Uterus (tissue), 4 donors: Measurements from ENCODE around the gene OR51A7. TPM values are rescaled to one million over a fixed set of nuclear protein-coding genes. Genes with fewer than 3 reads are reported as not detected.

Experiments
- DNase-seq, 2 donors: peaks; one replicate each; pipeline ENCODE4 v3.0.0-alpha.2; 2019 to 2020
- H3K27ac ChIP-seq, 2 donors: fragments of 200-600 bp; sonication (generic); 1 replicate in 1 of 2; 2 replicates in 1 of 2; pipeline ENCODE4 v1.5.1; 2016 to 2018
- H3K27me3 ChIP-seq, 2 donors: fragments of 200-600 bp; sonication (generic); one replicate each; pipeline ENCODE4 v1.5.1; 2018 to 2019; ENCODE audit warnings: control low read depth in 1 of 2
- H3K36me3 ChIP-seq, 2 donors: fragments of 200-600 bp; sonication (generic); one replicate each; pipeline ENCODE4 v1.5.1; 2019; ENCODE audit warnings: control low read depth in 1 of 2
- H3K4me1 ChIP-seq, 2 donors: fragments of 200-600 bp; sonication (generic); one replicate each; pipeline ENCODE4 v1.5.1; 2018 to 2019; ENCODE audit warnings: control low read depth in 1 of 2
- H3K4me3 ChIP-seq, 2 donors: fragments of 200-600 bp; sonication (generic); 1 replicate in 1 of 2; 2 replicates in 1 of 2; pipeline ENCODE4 v1.5.1; 2018 to 2019; ENCODE audit warnings: mild to moderate bottlenecking in 1 of 2
- H3K9me3 ChIP-seq, 2 donors: fragments of 200-600 bp; sonication (generic); one replicate each; pipeline ENCODE4 v1.5.1; 2019; ENCODE audit warnings: control low read depth in 1 of 2
- POLR2A ChIP-seq, 2 donors: fragments of 450-650 bp; IDR thresholded peaks; one replicate each; pipeline ENCODE4 v1.6.1; 2016; ENCODE audit warnings: antibody characterized with exemption in 2 of 2, mild to moderate bottlenecking in 1 of 2, moderate library complexity in 1 of 2
- intact Hi-C: fragments of 100-400 bp; cut with DNase I; formaldehyde crosslinking; loops from one replicate; pipeline ENCODE4 v1.15.1; 2023; ENCODE audit warnings: low total_unique reads
- total RNA-seq, 4 donors: library from RNA; depleted of rRNA in 3 of 4; stranded (reverse); fragments of >200 nt in 3 of 4; gene quantifications; one replicate each; pipeline versions ENCODE4 v1.1.0 to v1.2.4, GENCODE V29; 2014 to 2023
- TF ChIP-seq, protein P1 (sequence below), 4 experiments: fragments of 200-600 bp in 2 of 4; fragments of 450-650 bp in 2 of 4; sonication (generic) in 2 of 4; IDR thresholded peaks; one replicate each; pipeline ENCODE4 v1.5.1; 2016 to 2019; ENCODE audit warnings: antibody characterized with exemption in 4 of 4, mild to moderate bottlenecking in 2 of 4, moderate library complexity in 1 of 4
- donor health status: DM: yes; HTN: yes; CAD: no.

OR51A7 gene
- total RNA-seq, 4 donors from 2014 or later: not detected

DNA sequence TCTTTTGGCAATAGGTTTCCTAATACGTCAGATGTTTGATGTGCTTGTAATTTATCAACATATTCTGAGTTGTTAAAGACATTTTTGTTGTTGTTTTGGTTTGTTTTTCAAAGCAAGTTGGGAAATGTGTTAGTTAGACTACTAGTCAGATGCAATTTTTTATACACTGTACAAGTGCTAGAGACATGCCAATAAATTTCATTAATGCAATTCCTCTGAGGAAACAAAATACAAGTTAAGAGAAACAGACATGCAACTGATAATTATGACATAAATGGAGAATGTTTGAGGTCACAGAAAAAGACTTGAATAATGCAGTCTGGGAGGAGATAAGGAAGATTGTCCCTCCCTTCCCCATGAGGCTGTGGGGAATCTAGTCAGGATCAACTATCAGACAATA lies 16.0 kb upstream of the OR51A7 start:
- no peak for DNase-seq
- intact Hi-C loops: no loop called here
- Histone ChIP-seq H3K4me1 (no peaks in the 10 kb centered on the region), H3K27me3 (no peaks in the 10 kb centered on the region), H3K36me3 (no peaks in the 10 kb centered on the region), H3K4me3 (no peak overlapping the region), H3K27ac (no peak overlapping the region), H3K9me3 (no peaks in the 10 kb centered on the region)
- TF ChIP-seq POLR2A (IDR thresholded peaks at IDR 0.05): no peak
- TF ChIP-seq, protein P1, sequence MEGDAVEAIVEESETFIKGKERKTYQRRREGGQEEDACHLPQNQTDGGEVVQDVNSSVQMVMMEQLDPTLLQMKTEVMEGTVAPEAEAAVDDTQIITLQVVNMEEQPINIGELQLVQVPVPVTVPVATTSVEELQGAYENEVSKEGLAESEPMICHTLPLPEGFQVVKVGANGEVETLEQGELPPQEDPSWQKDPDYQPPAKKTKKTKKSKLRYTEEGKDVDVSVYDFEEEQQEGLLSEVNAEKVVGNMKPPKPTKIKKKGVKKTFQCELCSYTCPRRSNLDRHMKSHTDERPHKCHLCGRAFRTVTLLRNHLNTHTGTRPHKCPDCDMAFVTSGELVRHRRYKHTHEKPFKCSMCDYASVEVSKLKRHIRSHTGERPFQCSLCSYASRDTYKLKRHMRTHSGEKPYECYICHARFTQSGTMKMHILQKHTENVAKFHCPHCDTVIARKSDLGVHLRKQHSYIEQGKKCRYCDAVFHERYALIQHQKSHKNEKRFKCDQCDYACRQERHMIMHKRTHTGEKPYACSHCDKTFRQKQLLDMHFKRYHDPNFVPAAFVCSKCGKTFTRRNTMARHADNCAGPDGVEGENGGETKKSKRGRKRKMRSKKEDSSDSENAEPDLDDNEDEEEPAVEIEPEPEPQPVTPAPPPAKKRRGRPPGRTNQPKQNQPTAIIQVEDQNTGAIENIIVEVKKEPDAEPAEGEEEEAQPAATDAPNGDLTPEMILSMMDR (IDR thresholded peaks at IDR 0.05): no peak

DNA sequence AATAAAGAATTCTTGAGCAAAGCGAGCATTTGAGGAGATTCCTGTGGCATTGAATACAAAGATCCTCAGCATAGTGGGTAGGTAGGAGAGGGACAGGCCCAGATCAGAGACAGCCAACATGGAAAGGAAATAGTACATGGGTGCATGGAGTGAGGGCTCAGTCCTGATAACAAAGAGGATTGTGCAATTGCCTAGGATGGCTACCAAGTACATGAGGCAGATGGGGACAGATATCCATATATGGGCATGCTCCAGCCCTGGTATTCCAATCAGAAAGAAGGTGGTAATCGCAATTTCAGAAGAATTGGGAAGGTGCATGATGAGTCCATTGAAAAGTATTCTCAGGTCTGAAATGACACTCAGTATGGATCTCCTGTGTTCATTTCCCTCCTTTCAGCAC lies 13.3 kb upstream of the OR51A7 start:
- intact Hi-C loops: no loop called here
- DNase-seq: no peak
- no peaks in the 10 kb centered on the region for H3K4me1 ChIP-seq
- H3K9me3 ChIP-seq: no peaks in the 10 kb centered on the region
- H3K27me3 ChIP-seq: no peaks in the 10 kb centered on the region
- H3K36me3 ChIP-seq: no peaks in the 10 kb centered on the region
- H3K27ac ChIP-seq: no peak overlapping the region
- H3K4me3 ChIP-seq: no peak overlapping the region
- TF ChIP-seq POLR2A (IDR thresholded peaks at IDR 0.05): no peak
- TF ChIP-seq, protein P1 (IDR thresholded peaks at IDR 0.05): no peak

DNA sequence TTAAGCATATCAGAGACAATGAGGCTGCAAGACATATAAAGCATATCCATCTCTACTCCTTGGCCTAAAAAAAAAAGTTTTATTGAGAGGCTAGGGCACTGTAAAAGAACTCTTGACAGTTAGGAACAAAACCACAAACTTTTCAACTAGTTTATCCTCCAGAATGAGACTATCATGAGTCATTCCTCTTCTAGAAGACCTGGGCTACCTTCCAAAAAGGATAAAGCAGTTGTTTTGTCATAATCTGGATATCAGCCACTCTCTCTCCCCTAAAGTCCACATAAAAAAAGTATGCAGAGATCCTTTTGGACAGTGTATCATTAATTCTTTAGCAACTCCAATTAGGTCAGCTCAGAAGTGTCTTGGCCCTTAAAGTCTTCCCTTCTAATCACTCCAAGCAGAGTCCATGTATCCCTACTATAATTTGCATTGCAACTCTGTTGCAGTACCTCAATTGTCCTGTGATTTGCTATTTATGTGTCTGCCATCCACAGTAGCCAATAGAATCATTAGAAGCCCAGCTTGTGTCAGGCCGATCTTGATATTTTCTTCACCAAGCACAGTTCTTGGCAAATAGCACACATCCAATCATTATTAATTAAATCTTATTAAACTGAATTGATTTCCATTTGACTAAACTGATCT lies 11.5 kb upstream of the OR51A7 start:
- Histone ChIP-seq H3K4me1 (no peaks in the 10 kb centered on the region), H3K36me3 (no peaks in the 10 kb centered on the region), H3K27me3 (no peaks in the 10 kb centered on the region), H3K27ac (no peak overlapping the region), H3K9me3 (no peaks in the 10 kb centered on the region), H3K4me3 (no peak overlapping the region)
- intact Hi-C loops: no loop called here
- no peak for DNase-seq
- TF ChIP-seq POLR2A (IDR thresholded peaks at IDR 0.05): no peak
- TF ChIP-seq, protein P1 (IDR thresholded peaks at IDR 0.05): no peak

DNA sequence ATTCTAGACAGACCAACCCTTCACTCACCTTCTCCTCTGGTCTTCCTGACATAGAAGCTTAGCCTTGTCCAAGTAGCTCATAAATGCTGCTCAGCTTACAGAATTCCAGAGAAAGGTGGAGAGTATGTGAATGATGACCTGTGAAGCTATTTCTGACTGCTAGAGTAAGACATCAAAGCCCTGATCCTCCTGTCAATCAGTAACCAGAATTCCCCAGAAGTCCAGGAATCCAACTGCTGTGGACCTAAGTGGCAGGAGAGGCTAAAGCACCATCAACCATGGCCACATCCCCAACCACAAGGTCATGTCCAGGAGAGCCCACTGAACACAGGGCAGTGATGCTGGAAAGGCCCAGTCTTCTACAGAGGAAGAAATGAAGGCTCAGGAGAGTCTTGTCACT lies 13.0 kb downstream of the OR51A7 start:
- H3K36me3 ChIP-seq: no peaks in the 10 kb centered on the region
- no peak overlapping the region for H3K27ac ChIP-seq
- TF ChIP-seq, protein P1 (IDR thresholded peaks at IDR 0.05): no peak
- no peak for TF ChIP-seq POLR2A (IDR thresholded peaks at IDR 0.05)
- no peaks in the 10 kb centered on the region for H3K9me3 ChIP-seq
- H3K4me1 ChIP-seq: no peaks in the 10 kb centered on the region
- DNase-seq: no peak
- H3K27me3 ChIP-seq: no peaks in the 10 kb centered on the region
- H3K4me3 ChIP-seq: no peak overlapping the region
- intact Hi-C loops: no loop called here

DNA sequence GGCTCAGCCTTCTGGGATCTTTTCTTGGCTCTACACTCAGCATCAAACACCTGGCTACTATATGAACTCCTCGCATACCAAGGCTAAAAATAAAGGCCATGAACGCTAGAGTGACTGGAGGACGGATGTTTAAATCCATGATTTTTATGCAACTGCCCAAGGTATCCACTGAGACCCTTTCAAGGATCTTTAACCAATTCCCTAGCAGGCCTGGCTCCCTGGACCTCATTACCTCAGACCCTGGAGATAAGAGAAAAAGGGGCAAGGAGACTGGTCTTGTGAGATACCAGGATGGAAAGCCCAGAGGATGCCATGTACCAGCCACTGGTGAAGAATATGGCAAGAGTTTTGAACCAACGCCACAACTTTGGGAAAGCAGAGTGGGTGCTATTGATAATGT lies 15.7 kb downstream of the OR51A7 start, which contains the start of gene OR51G2:
OR51G2 (minus strand) TSS at position 101 of the 400 bp plus-strand sequence. CDS start 3,687 bp downstream, outside the sequence.
- no peak within 1 kb of the TSS for H3K4me3 ChIP-seq
- no peaks in the 10 kb centered on the region for H3K9me3 ChIP-seq
- H3K36me3 ChIP-seq: no peaks in the 10 kb centered on the region
- no peaks in the 10 kb centered on the region for H3K4me1 ChIP-seq
- H3K27ac ChIP-seq: no peak within 1 kb of the TSS
- intact Hi-C loops: no loop called here
- TF ChIP-seq, protein P1 (IDR thresholded peaks at IDR 0.05): no peak
- no peak for TF ChIP-seq POLR2A (IDR thresholded peaks at IDR 0.05)
- no peaks in the 10 kb centered on the region for H3K27me3 ChIP-seq
- DNase-seq: no peak
